GM06990 (cell line): ENCODE data around the gene COMMD1.

Experiments used
- DNase-seq: peaks from one replicate; pipeline ENCODE4 v3.0.0-alpha.2; 2011; ENCODE audit not compliant: insufficient read length; ENCODE audit errors: extremely low read depth
- H3K27me3 ChIP-seq: replicated peaks from 2 replicates; pipeline ENCODE4 v1.6.0; 2011; ENCODE audit warnings: low read length; ENCODE audit not compliant: control insufficient read depth, insufficient read depth
- H3K36me3 ChIP-seq: 2 replicates; pipeline ENCODE4 v1.5.1; 2011; ENCODE audit warnings: low read length; ENCODE audit not compliant: control insufficient read depth, insufficient read depth
- H3K4me3 ChIP-seq: replicated peaks from 2 replicates; pipeline ENCODE4 v1.5.1; 2011; ENCODE audit warnings: low read depth, mild to moderate bottlenecking, control low read depth, low read length
- TF ChIP-seq, protein P1 (sequence below): IDR thresholded peaks from 2 replicates; pipeline ENCODE4 v1.5.1; 2011; ENCODE audit warnings: low read length, control low read depth, mild to moderate bottlenecking, inconsistent platforms; ENCODE audit not compliant: insufficient read depth, poor library complexity, severe bottlenecking

COMMD1 gene

DNA sequence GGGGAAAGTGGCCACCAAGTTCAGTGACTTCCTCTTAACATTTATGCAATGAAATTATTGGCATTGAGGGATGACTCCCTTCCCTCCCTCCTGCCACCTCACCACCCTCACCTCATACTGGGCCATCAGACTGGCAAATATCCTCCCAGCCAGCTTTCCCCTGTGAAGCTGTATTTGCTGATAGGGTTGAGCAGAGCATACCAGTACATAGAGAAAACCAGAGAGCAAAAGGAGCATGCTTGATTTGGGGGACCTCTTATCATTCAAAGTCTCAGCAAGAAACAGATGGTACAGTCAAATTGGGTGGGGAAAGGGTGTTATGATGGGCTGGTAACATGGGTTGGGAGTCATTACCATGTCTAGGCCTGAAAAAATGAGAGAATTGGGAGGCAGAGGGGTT is 271.3 kb downstream of the COMMD1 start:
- Histone ChIP-seq H3K27me3 (no peaks in the 10 kb centered on the region), H3K36me3 (no peaks in the 10 kb centered on the region), H3K4me3 (no peak overlapping the region)
- TF ChIP-seq, protein P1, sequence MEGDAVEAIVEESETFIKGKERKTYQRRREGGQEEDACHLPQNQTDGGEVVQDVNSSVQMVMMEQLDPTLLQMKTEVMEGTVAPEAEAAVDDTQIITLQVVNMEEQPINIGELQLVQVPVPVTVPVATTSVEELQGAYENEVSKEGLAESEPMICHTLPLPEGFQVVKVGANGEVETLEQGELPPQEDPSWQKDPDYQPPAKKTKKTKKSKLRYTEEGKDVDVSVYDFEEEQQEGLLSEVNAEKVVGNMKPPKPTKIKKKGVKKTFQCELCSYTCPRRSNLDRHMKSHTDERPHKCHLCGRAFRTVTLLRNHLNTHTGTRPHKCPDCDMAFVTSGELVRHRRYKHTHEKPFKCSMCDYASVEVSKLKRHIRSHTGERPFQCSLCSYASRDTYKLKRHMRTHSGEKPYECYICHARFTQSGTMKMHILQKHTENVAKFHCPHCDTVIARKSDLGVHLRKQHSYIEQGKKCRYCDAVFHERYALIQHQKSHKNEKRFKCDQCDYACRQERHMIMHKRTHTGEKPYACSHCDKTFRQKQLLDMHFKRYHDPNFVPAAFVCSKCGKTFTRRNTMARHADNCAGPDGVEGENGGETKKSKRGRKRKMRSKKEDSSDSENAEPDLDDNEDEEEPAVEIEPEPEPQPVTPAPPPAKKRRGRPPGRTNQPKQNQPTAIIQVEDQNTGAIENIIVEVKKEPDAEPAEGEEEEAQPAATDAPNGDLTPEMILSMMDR: no peak
- no peak for DNase-seq

DNA sequence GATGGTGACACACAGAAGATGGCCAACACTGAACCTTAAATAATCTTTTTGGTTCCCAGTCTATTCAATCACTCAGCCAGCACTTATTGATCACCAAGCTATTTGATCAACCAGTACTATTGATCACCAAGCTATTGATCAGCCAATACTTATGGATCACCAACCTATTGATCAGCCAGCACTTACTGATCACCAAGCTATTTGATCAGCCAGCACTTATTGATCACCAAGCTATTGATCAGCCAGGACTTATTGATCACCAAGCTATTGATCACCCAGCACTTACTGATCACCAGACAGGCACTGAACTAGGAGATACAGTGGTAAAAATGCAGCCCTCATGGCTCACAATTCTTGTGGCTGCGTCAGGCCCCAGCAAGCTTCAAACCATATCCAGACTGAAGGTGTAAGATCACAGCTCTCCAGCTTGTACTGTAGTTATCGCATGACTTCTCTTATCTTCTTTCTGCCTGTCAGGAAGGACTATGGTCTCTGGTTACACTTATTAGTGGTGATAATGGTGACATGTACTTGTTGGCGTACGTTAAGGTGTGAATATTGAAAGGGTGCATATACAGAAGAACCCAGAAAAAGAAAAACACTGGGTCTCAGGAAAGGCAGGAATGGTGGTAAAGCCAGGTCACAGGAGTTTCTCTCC is 272.0 kb downstream of the COMMD1 start:
- TF ChIP-seq, protein P1: no peak
- Histone ChIP-seq H3K4me3 (no peak overlapping the region), H3K27me3 (no peaks in the 10 kb centered on the region), H3K36me3 (no peaks in the 10 kb centered on the region)
- no peak for DNase-seq

DNA sequence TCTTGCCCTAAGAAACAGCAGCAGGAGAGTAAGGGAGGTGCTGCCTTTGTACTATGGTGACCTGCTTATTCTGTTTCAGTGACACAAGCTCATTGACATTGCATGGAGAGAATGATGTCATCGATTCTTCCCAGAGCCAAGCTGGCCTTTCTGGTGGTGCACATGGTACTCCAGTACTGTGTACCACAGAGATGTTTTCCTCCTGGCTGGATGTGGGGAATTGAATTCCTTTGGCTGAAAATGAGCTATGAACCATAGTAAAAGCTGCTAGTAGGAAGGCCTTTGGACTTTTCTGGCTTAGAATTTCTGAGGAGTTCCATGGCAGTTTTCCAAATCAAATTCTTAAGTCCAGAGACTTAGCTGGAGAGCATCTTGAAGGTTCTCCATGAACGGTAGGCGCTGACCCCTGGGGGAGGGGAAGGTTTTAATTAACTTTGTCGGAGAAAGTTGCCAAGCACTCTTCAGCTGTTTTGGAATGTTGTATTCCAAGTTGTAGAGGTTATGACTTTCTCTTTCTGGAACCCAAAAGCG is 273.3 kb downstream of the COMMD1 start:
- Histone ChIP-seq H3K36me3 (no peaks in the 10 kb centered on the region), H3K4me3 (no peak overlapping the region), H3K27me3 (no peaks in the 10 kb centered on the region)
- no peak for DNase-seq
- TF ChIP-seq, protein P1: no peak

DNA sequence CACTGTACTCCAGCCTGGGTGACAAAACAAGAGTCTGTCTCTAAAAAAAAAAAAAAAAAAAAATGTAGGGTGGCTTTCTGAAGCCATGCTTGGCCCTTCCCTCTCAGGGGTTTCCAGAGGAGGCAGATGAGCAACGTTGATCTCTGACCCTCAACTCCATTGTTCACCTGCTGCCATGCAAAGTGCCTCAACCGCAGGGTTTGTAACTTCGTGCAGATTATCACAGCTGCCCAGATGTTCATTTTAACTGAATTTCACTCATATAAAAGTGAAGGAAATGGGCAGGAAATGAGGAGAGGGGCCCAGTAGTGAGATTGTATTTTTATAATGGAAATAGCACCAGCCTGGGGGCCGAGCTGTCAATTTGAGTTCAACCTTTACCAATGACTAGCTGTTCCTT is 275.5 kb downstream of the COMMD1 start:
- TF ChIP-seq, protein P1: no peak
- Histone ChIP-seq H3K27me3 (no peaks in the 10 kb centered on the region), H3K36me3 (no peaks in the 10 kb centered on the region), H3K4me3 (no peak overlapping the region)
- no peak for DNase-seq

DNA sequence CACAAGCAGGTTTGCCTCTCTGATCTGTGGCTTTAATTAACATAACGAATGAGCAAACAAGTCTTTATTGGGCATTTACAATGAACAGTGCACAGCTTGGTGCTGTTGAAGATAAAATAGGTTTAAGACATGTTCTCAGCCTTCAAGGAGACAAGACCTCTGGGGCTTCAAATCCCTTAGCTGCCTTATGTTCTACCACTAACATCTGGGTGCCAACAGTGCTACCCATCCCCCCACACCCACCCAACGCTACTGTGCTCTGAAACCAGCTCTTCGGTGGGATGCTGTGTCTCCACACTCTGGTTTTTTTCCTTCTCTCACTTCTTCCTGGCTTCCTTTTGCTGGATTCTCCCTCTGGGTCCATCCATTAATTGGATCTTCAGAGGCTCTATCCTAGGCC is 276.4 kb downstream of the COMMD1 start:
- Histone ChIP-seq H3K27me3 (no peaks in the 10 kb centered on the region), H3K4me3 (no peak overlapping the region), H3K36me3 (no peaks in the 10 kb centered on the region)
- TF ChIP-seq, protein P1: no peak
- DNase-seq: no peak

DNA sequence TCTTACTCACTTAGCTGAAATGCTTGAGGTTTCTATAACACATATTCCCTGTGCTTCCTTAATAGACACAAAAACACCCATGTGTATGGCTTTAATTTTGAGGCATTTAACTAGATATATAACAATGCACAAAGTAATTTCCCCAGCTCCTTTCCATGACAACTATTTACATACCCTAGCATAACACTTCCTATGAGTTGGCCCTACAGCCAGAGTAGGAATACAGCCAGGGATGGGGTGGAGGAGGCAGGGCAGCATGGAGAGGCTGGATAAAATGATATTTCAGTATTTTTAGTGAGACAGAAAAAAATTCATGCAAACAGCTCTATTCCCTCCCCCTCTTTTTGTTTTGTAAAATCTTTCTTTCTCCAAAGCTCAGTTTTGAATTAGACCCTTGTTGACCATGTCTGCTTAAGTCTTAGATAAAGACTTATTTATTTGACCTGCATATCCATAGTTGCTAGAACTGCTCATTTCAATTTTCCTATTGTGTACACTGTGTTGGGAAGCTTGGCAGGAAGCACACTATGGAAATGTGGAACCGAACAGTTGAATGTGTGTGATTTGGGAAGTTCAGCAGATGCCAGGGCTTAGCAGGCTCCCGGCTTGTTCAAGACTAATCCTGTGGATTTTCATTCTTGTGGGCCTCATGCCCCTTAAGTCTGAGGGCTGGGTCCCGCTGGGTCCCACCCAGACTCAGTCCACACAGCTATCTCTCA is 279.2 kb downstream of the COMMD1 start:
- TF ChIP-seq, protein P1: no peak
- DNase-seq: no peak
- H3K4me3 ChIP-seq: no peak overlapping the region
- no peaks in the 10 kb centered on the region for H3K36me3 ChIP-seq
- no peaks in the 10 kb centered on the region for H3K27me3 ChIP-seq
